K562 (cell line): ENCODE results near the gene SLC7A8. TPM values are rescaled to one million over a fixed set of nuclear protein-coding genes. Genes with fewer than 3 reads are reported as not detected.

ENCODE experiments used
- BHLHE40 ChIP-seq: IDR thresholded peaks from 2 replicates; pipeline ENCODE4 v1.6.1; 2011; ENCODE audit warnings: low read length, improper control_type of control experiment
- CREM ChIP-seq: IDR thresholded peaks from 2 replicates; pipeline ENCODE4 v1.6.1; 2014; ENCODE audit warnings: antibody characterized with exemption, low read depth
- E2F6 ChIP-seq, 2 experiments: IDR thresholded peaks; 2 replicates each; pipeline ENCODE4 v1.6.1; 2011; ENCODE audit warnings: borderline replicate concordance in 1 of 2, control low read depth in 1 of 2, low read depth in 1 of 2, low read length in 1 of 2, mild to moderate bottlenecking in 1 of 2, mixed read lengths in 1 of 2, moderate library complexity in 1 of 2; ENCODE audit not compliant: insufficient read depth in 1 of 2, insufficient read length in 1 of 2, poor library complexity in 1 of 2, severe bottlenecking in 1 of 2; ENCODE audit errors: extremely low read depth in 1 of 2
- MGA ChIP-seq: fragments of 450-650 bp; IDR thresholded peaks from 2 replicates; pipeline ENCODE4 v1.6.1; 2016; ENCODE audit warnings: mild to moderate bottlenecking, moderate library complexity
- MNT ChIP-seq, 2 experiments: fragments of 450-650 bp; conservative IDR thresholded peaks; 2 replicates each; pipeline ENCODE4 v1.6.1; 2017; ENCODE audit warnings: mild to moderate bottlenecking in 2 of 2, moderate library complexity in 2 of 2
- PKNOX1 ChIP-seq: fragments of 450-650 bp; IDR thresholded peaks from 2 replicates; pipeline ENCODE4 v1.6.1; 2016
- SMAD4 ChIP-seq: fragments of 250-450 bp; sonication (Bioruptor Pico); conservative IDR thresholded peaks from 2 replicates; pipeline ENCODE4 v1.8.0; 2021; ENCODE audit warnings: inconsistent platforms, mild to moderate bottlenecking, moderate library complexity
- TCF15 ChIP-seq: fragments of 250-450 bp; sonication (Bioruptor Pico); IDR thresholded peaks from 2 replicates; pipeline ENCODE4 v1.8.0; 2022; ENCODE audit warnings: moderate library complexity, mild to moderate bottlenecking, inconsistent platforms
- ZNF583 ChIP-seq: fragments of 250-450 bp; sonication (Bioruptor Pico); IDR thresholded peaks from 2 replicates; pipeline ENCODE4 v1.4.0; 2020
- polyA plus RNA-seq, 8 experiments: library from polyadenylated mRNA; depleted of rRNA in 4 of 8; stranded (reverse) in 5 of 8; unstranded in 3 of 8; fragments of >200 nt; fragmentation: Nextera tagmentation in 2 of 8; fragmentation: Illumina TruSeq in 1 of 8; extraction: Ambion mirVana in 2 of 8; extraction: Trizol in 1 of 8; gene quantifications; 2 replicates each; pipeline versions ENCODE4 v1.2.1 to v1.2.3, GENCODE V29; 2011 to 2014; ENCODE audit warnings: inconsistent platforms in 1 of 8, missing spikeins in 1 of 8
- total RNA-seq, 7 experiments: library from RNA; depleted of rRNA in 6 of 7; stranded (reverse); fragments of >200 nt in 6 of 7; fragmentation: Illumina TruSeq in 2 of 7; extraction: Trizol in 2 of 7; gene quantifications; 2 replicates each; pipeline versions ENCODE4 v1.2.1 to v1.2.3, GENCODE V29; 2011 to 2021; ENCODE audit warnings: low replicate concordance in 1 of 7

SLC7A8 gene
- total and polyA plus RNA-seq, 9 of the 15 experiments (the other 6 are each of a cell fraction or from before 2014, with no cell fraction given), result 2.0 to 33.0 (median 6.0) TPM

- peak; percentile 95 to 98 for TF ChIP-seq MNT (conservative IDR thresholded peaks at IDR 0.05)
- peak; percentile 56 for TF ChIP-seq CREM
- TF ChIP-seq TCF15 (CRISPR knock-in tag), result no peak
- peak; percentile 51; the same call in 1 of the 2 replicates for TF ChIP-seq PKNOX1
- peak; percentile 86 to 92 for TF ChIP-seq E2F6 (IDR thresholded peaks at IDR 0.05; ENCODE audit: borderline replicate concordance in 1 of 2, extremely low read depth in 1 of 2, insufficient read depth in 1 of 2, insufficient read length in 1 of 2, low read depth in 1 of 2, low read length in 1 of 2, poor library complexity in 1 of 2, severe bottlenecking in 1 of 2)
- TF ChIP-seq ZNF583 (CRISPR knock-in tag), result 0 out of 2 replicates have a peak, but pooled peaks have one; percentile 50
- TF ChIP-seq MGA, result peak; percentile 98
- peak; percentile 76 for TF ChIP-seq SMAD4 (CRISPR knock-in tag)
- peak; percentile 94 for TF ChIP-seq BHLHE40
Observed at GRCh38 chr14:23153851-23154796, 29.3 kb downstream of the SLC7A8 start (continued).
